Measurements from ENCODE around the gene ZNF319. TPM values are rescaled to one million over a fixed set of nuclear protein-coding genes. Genes with fewer than 3 reads are reported as not detected.

The ZNF319 gene
- polyA plus RNA-seq, 1 donor from 2014 or later, result 7.0 TPM

DNA sequence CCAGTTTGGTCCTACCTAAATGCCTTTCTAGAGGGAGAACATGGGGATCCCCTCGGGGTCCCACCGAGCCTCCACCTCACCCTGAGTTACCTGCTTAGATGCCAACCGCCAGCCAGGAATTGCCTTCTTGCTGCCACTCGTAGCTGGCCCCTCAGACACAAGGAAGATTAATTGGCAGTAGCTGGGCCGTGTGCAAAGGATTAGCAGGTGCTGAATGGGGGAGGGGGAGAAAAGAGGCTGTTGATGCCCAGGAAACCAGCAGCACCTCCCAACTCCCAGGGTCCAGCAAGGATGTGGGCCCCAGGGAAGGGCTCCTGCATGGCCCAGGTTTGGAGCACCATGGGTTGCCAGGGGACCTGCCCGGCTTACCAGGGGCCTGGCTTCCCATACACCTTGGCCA lies 29.5 kb downstream of the ZNF319 start, which contains the start of gene CNGB1:
CNGB1 (minus strand) TSS at position 159 of the 400 bp plus-strand sequence. CDS start 3,842 bp downstream, outside the sequence.
- no peaks in the 10 kb centered on the region for H3K27me3 ChIP-seq (ENCODE audit: insufficient read depth, low read depth, low read length)
- H3K9me3 ChIP-seq (ENCODE audit: low read length), result no peaks in the 10 kb centered on the region
- no peaks in the 10 kb centered on the region for H3K79me2 ChIP-seq (replicated peaks; ENCODE audit: insufficient read depth, low read length)
- no peaks in the 10 kb centered on the region for H3F3A ChIP-seq (ENCODE audit: insufficient read depth, low read length, poor library complexity, severe bottlenecking)
- TF ChIP-seq EP300 (conservative IDR thresholded peaks at IDR 0.05; ENCODE audit: poor library complexity, severe bottlenecking) (no peak), SMC3 (conservative IDR thresholded peaks at IDR 0.05; ENCODE audit: poor library complexity) (no peak), TAF1 (IDR thresholded peaks at IDR 0.05; ENCODE audit: low read depth) (no peak), POLR2AphosphoS5 (IDR thresholded peaks at IDR 0.05) (no peak), EZH2 (IDR thresholded peaks at IDR 0.05; ENCODE audit: borderline replicate concordance, insufficient read depth, low read length, poor library complexity, severe bottlenecking) (no peak), RAD21 (conservative IDR thresholded peaks at IDR 0.05) (no peak), MXI1 (conservative IDR thresholded peaks at IDR 0.05; ENCODE audit: poor library complexity, severe bottlenecking) (no peak)
- TF ChIP-seq, protein P1, sequence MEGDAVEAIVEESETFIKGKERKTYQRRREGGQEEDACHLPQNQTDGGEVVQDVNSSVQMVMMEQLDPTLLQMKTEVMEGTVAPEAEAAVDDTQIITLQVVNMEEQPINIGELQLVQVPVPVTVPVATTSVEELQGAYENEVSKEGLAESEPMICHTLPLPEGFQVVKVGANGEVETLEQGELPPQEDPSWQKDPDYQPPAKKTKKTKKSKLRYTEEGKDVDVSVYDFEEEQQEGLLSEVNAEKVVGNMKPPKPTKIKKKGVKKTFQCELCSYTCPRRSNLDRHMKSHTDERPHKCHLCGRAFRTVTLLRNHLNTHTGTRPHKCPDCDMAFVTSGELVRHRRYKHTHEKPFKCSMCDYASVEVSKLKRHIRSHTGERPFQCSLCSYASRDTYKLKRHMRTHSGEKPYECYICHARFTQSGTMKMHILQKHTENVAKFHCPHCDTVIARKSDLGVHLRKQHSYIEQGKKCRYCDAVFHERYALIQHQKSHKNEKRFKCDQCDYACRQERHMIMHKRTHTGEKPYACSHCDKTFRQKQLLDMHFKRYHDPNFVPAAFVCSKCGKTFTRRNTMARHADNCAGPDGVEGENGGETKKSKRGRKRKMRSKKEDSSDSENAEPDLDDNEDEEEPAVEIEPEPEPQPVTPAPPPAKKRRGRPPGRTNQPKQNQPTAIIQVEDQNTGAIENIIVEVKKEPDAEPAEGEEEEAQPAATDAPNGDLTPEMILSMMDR (IDR thresholded peaks at IDR 0.05; ENCODE audit: poor library complexity, severe bottlenecking), result no peak
- TF ChIP-seq, protein P2, sequence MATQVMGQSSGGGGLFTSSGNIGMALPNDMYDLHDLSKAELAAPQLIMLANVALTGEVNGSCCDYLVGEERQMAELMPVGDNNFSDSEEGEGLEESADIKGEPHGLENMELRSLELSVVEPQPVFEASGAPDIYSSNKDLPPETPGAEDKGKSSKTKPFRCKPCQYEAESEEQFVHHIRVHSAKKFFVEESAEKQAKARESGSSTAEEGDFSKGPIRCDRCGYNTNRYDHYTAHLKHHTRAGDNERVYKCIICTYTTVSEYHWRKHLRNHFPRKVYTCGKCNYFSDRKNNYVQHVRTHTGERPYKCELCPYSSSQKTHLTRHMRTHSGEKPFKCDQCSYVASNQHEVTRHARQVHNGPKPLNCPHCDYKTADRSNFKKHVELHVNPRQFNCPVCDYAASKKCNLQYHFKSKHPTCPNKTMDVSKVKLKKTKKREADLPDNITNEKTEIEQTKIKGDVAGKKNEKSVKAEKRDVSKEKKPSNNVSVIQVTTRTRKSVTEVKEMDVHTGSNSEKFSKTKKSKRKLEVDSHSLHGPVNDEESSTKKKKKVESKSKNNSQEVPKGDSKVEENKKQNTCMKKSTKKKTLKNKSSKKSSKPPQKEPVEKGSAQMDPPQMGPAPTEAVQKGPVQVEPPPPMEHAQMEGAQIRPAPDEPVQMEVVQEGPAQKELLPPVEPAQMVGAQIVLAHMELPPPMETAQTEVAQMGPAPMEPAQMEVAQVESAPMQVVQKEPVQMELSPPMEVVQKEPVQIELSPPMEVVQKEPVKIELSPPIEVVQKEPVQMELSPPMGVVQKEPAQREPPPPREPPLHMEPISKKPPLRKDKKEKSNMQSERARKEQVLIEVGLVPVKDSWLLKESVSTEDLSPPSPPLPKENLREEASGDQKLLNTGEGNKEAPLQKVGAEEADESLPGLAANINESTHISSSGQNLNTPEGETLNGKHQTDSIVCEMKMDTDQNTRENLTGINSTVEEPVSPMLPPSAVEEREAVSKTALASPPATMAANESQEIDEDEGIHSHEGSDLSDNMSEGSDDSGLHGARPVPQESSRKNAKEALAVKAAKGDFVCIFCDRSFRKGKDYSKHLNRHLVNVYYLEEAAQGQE (IDR thresholded peaks at IDR 0.05; ENCODE audit: borderline replicate concordance), result no peak
- H3K9me2 ChIP-seq (ENCODE audit: insufficient read depth, low read length), result no peaks in the 10 kb centered on the region
- H2AFZ ChIP-seq (ENCODE audit: low read depth, low read length), result no peak within 1 kb of the TSS
- H3K27ac ChIP-seq (ENCODE audit: low read length), result no peak within 1 kb of the TSS
- no peaks in the 10 kb centered on the region for H4K20me1 ChIP-seq (ENCODE audit: insufficient read depth)
- H3K36me3 ChIP-seq (ENCODE audit: insufficient read depth, low read length), result no peaks in the 10 kb centered on the region
- no peak within 1 kb of the TSS for H3K4me3 ChIP-seq (ENCODE audit: low read length)
- H3K9ac ChIP-seq (ENCODE audit: low read length), result no peak within 1 kb of the TSS
- no peak within 1 kb of the TSS for H3K4me2 ChIP-seq (ENCODE audit: low read length)

DNA sequence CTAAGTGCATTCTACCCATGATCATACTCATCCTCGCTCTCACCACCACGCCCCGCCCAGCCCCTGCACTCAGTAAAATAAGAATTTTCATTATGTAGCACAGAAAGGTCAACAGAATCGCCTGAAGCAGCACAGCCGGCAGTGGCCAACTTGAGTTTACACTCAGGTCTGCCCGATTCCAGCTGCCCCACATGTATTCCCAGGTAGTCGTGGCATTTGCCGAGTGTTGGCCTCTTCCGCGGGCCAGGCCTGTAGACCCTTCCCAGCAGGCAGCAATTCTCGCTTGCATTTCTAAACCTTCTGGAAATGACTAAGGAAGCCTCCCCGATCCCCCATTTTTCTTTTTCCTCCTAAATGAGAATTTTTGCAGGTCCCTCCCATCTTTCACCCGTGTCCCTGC lies 30.2 kb downstream of the ZNF319 start:
- no peaks in the 10 kb centered on the region for H4K20me1 ChIP-seq (ENCODE audit: insufficient read depth)

More for the DNA sequence above, 30.2 kb downstream of the ZNF319 start:
- Histone ChIP-seq H2AFZ (ENCODE audit: low read depth, low read length) (no peak overlapping the region), H3K9ac (ENCODE audit: low read length) (no peak overlapping the region), H3F3A (ENCODE audit: insufficient read depth, low read length, poor library complexity, severe bottlenecking) (no peaks in the 10 kb centered on the region), H3K9me3 (ENCODE audit: low read length) (no peaks in the 10 kb centered on the region), H3K36me3 (ENCODE audit: insufficient read depth, low read length) (no peaks in the 10 kb centered on the region), H3K79me2 (replicated peaks; ENCODE audit: insufficient read depth, low read length) (no peaks in the 10 kb centered on the region), H3K4me2 (ENCODE audit: low read length) (no peak overlapping the region), H3K9me2 (ENCODE audit: insufficient read depth, low read length) (no peaks in the 10 kb centered on the region), H3K4me3 (ENCODE audit: low read length) (no peak overlapping the region), H3K27ac (ENCODE audit: low read length) (no peak overlapping the region), H3K27me3 (ENCODE audit: insufficient read depth, low read depth, low read length) (no peaks in the 10 kb centered on the region)
- no peak for TF ChIP-seq RAD21 (conservative IDR thresholded peaks at IDR 0.05)
- TF ChIP-seq, protein P1 (IDR thresholded peaks at IDR 0.05; ENCODE audit: poor library complexity, severe bottlenecking), result no peak

Data from neural cell (in vitro differentiated cells).